Omental fat pad (tissue), 4 donors: Measurements from ENCODE around the gene PROK2. TPM values are rescaled to one million over a fixed set of nuclear protein-coding genes. Genes with fewer than 3 reads are reported as not detected.

ENCODE experiments used
- ATAC-seq: fragments of 150-250 bp; one replicate; pipeline ENCODE4 v1.9.1; 2016; ENCODE audit warnings: mild to moderate bottlenecking, moderate library complexity; ENCODE audit not compliant: low FRiP score
- DNase-seq: peaks from one replicate; pipeline ENCODE4 v3.0.0-alpha.2; 2019; ENCODE audit warnings: low spot score
- total RNA-seq, 4 donors: library from RNA; depleted of rRNA; stranded (reverse); fragments of >200 nt; gene quantifications; one replicate each; pipeline ENCODE4 v1.1.0, GENCODE V29; 2016
- TF ChIP-seq, protein P1 (sequence below), 3 donors: fragments of 450-650 bp; IDR thresholded peaks; one replicate each; pipeline ENCODE4 v1.5.1; 2016 to 2017; ENCODE audit warnings: antibody characterized with exemption in 3 of 3, mild to moderate bottlenecking in 3 of 3, moderate library complexity in 2 of 3

PROK2 gene
- total RNA-seq, 4 donors from 2014 or later: 0.24 to 7.6 (median 0.87) TPM

DNA sequence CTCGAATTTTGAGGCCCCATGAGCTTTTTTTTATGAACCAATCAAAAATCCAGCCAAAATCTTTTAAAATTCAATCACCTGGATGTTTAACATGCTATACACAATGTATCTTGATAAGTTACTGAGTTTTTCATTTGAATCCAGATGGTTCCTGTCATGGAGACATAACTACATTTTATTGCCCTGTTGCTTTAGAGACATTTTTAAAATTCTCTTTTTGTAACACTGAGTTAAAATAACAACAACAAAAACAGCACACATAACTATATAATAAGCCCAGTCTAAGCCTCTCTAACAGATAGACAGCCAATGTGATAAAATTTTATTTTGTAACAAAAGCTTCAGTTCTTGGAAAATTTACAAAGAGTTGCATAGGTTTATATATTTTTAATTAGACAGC, 1.8 kb downstream of the PROK2 start:
- DNase-seq (no peak), ATAC-seq (no peak)
- TF ChIP-seq, protein P1, sequence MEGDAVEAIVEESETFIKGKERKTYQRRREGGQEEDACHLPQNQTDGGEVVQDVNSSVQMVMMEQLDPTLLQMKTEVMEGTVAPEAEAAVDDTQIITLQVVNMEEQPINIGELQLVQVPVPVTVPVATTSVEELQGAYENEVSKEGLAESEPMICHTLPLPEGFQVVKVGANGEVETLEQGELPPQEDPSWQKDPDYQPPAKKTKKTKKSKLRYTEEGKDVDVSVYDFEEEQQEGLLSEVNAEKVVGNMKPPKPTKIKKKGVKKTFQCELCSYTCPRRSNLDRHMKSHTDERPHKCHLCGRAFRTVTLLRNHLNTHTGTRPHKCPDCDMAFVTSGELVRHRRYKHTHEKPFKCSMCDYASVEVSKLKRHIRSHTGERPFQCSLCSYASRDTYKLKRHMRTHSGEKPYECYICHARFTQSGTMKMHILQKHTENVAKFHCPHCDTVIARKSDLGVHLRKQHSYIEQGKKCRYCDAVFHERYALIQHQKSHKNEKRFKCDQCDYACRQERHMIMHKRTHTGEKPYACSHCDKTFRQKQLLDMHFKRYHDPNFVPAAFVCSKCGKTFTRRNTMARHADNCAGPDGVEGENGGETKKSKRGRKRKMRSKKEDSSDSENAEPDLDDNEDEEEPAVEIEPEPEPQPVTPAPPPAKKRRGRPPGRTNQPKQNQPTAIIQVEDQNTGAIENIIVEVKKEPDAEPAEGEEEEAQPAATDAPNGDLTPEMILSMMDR (IDR thresholded peaks at IDR 0.05): no peak

DNA sequence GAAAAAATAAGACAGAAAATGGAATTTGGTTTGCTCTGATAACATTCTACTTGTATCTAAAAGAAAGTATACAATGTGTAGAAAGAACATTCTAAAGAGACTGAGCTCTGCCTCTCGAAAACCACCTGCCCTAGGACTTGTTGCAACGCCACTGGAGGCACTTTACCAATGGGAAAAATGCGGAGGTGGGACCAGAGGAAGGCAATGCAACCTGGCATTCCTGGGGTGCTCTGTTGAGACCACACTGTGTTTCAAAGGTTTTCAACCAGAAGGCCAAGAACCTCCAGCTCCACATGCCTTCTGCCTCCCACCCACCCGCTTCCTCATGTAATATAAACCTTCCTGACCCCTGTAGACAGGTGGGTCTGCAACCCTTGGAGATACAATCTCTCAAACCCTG, 4.5 kb downstream of the PROK2 start:
- TF ChIP-seq, protein P1 (IDR thresholded peaks at IDR 0.05): no peak

GRCh38 chr3:71779674-71780377, 5.1 kb downstream of the PROK2 start:
- TF ChIP-seq, protein P1 (IDR thresholded peaks at IDR 0.05): no peak
- no peak for DNase-seq
- ATAC-seq: no peak

More for the DNA sequence above, 4.5 kb downstream of the PROK2 start:
- no peak for DNase-seq
- ATAC-seq: no peak

DNA sequence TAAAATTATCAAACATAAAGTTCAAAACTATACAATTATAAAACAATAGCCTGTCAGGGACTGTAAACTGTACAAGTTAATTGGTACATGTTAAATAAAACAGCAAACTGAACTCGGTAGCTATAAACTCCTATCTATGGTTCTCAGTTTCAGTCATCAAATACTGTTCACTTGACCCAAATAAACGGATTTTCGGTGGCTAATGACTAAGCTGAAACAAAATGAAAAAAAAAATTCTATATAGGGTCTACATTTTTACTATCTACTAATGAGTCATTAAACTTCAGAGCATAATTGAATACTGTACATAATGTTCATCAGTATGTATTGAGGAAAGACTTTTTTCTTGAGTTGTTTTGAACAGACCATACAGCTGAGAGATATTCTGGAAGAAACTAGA, 6.6 kb downstream of the PROK2 start:
- DNase-seq (no peak), ATAC-seq (no peak)
- TF ChIP-seq, protein P1 (IDR thresholded peaks at IDR 0.05): no peak

DNA sequence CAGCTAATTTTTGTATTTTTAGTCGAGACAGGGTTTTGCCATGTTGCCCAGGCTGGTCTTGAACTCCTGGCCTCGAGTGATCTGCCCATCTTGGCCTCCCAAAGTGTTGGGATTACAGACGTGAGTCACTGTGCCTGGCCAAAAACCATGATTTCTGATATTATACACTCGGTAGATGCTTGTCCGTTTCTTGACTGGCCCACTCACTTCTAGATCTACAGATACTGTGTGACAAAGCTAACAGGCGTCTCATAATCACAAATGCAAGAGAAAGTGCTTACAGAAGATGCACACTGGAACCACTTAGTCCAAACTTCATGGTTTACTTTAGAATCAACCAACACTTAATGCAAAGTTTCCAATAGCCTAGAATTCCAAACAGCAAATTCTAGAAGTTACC, 8.4 kb downstream of the PROK2 start:
- DNase-seq (no peak), ATAC-seq (no peak)
- TF ChIP-seq, protein P1 (IDR thresholded peaks at IDR 0.05): no peak

- TF ChIP-seq, protein P1 (IDR thresholded peaks at IDR 0.05): no peak
- no peak for DNase-seq
- no peak for ATAC-seq
These were observed 13.1 kb downstream of the PROK2 start for GRCh38 chr3:71771884-71772283.

DNA sequence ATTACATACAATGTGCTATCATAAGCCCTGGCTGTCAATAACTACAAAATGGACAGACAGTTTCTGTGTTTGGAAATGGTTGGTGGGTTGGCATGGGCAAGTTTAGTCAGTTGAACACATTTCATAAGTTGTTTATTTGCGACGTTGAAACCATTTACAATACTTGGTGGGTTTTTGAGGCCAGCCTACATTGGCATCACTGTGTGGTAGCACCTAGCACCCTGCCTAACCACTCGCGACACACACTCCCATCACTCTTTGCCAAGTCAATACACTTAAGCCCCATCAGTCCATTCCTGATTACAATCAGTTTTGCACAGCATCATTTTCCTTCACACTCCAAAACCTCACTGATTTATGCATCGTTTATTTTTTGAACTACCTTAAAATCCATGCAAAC, 13.8 kb downstream of the PROK2 start:
- ATAC-seq: no peak
- TF ChIP-seq, protein P1 (IDR thresholded peaks at IDR 0.05): no peak
- DNase-seq: no peak
